IPS-20b (cell line): ENCODE data around the gene MEGF6.

Experiments used
- H3K27ac ChIP-seq: one replicate; pipeline ENCODE4 v1.5.1; 2013; ENCODE audit warnings: low read length
- H3K27me3 ChIP-seq: 2 replicates; pipeline ENCODE4 v1.6.1; 2013; ENCODE audit warnings: mild to moderate bottlenecking, low read length, inconsistent platforms; ENCODE audit not compliant: insufficient read depth
- H3K36me3 ChIP-seq: 2 replicates; pipeline ENCODE4 v1.6.1; 2013; ENCODE audit warnings: low read depth, mild to moderate bottlenecking, inconsistent platforms, low read length, moderate library complexity; ENCODE audit not compliant: insufficient read depth
- H3K4me1 ChIP-seq: 2 replicates; pipeline ENCODE4 v1.6.1; 2013; ENCODE audit warnings: mild to moderate bottlenecking, control low read depth, inconsistent platforms, low read length, moderate library complexity; ENCODE audit not compliant: insufficient read depth
- H3K4me3 ChIP-seq: 2 replicates; pipeline ENCODE4 v1.5.1; 2013; ENCODE audit warnings: mild to moderate bottlenecking, low read length, inconsistent platforms
- H3K9ac ChIP-seq: 2 replicates; pipeline ENCODE4 v1.6.1; 2013; ENCODE audit warnings: low read depth, mild to moderate bottlenecking, inconsistent platforms, low read length, moderate library complexity
- H3K9me3 ChIP-seq: 2 replicates; pipeline ENCODE4 v1.6.1; 2013; ENCODE audit warnings: mild to moderate bottlenecking, low read depth, low read length, inconsistent platforms; ENCODE audit not compliant: insufficient read depth

MEGF6 gene

DNA sequence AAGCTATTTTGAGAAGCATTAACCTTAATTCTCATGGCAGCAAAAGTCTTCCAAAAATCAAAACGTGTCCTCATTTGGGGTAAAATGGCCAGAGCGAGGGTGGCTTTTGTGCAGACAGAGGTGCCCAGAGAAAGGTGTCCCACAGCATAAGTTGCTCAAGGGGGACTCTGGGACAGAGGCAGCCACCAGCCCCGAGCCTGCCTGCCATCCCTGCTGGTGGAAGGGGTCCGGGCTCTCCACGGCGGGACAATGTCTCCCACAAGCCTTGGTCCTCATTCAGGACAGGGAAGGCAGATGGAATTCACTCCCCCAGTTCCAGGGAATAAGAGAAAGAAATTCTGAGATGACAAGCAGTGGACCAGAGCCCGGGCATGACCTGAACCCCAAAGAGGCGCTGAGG, 169.4 kb downstream of the MEGF6 start:
- Histone ChIP-seq H3K9me3 (no peaks in the 10 kb centered on the region), H3K36me3 (no peaks in the 10 kb centered on the region), H3K4me3 (no peak overlapping the region), H3K27ac (no peak overlapping the region), H3K9ac (no peak overlapping the region), H3K4me1 (no peaks in the 10 kb centered on the region), H3K27me3 (no peaks in the 10 kb centered on the region)

DNA sequence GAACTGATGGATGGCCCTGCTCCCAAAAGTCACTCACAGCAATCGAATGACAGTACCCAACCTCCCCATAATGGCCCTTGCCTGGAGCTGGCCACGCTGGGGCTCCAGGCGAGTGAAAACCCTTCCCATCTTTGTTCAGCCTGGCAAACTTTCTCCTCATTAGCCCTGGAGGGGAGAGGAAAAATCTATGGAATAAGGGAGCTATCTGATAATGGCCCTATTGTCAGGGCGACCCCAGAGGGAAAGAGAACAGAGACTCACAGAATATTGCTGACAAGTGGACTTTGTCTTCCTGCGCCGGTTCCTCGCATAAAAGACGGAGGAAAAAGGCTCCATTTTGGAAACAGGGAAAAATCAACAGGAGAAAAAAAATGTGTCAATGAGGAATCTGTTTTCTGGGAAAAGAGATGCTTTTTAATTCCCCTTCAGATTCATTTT, 169.9 kb downstream of the MEGF6 start:
- no peaks in the 10 kb centered on the region for H3K27me3 ChIP-seq
- no peak overlapping the region for H3K27ac ChIP-seq
- H3K4me1 ChIP-seq = no peaks in the 10 kb centered on the region
- no peak overlapping the region for H3K4me3 ChIP-seq
- no peaks in the 10 kb centered on the region for H3K36me3 ChIP-seq
- H3K9me3 ChIP-seq = no peaks in the 10 kb centered on the region
- H3K9ac ChIP-seq = no peak overlapping the region

DNA sequence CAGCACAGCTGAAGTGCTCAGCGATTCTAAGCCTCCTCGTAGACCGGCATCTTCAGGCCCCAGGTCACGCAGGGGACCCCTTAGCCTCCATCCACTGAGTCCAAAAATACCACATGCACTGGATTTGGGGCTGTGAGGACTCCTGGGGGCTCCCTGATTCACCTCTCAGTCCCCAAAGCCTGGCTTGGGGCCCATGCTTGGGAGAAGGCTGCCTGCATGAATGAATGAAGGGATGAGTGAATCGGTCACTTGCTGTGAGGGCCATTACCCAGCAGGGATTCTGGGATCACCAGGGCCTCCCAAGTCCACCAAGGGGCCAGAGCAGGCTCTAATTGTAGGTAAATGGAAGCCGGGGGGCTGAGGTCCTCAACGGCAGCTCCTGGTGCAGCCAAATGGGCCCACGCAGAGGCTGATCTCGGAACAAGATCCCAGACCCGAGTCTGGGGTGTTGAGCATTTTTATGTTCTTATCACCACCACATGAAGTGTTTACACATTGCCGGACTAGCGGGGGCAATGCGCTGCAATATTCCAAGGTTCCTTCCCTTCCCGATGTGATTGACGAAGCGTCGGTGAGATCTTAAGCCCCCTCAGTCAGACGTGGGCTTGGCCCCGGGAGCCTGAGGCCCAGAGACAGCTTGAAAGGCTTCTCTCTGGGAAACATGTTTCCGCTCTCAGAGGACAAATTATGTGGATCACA, 170.4 kb downstream of the MEGF6 start:
- Histone ChIP-seq H3K4me3 (no peak overlapping the region), H3K9me3 (no peaks in the 10 kb centered on the region), H3K9ac (no peak overlapping the region), H3K27me3 (no peaks in the 10 kb centered on the region), H3K27ac (no peak overlapping the region), H3K4me1 (no peaks in the 10 kb centered on the region), H3K36me3 (no peaks in the 10 kb centered on the region)

DNA sequence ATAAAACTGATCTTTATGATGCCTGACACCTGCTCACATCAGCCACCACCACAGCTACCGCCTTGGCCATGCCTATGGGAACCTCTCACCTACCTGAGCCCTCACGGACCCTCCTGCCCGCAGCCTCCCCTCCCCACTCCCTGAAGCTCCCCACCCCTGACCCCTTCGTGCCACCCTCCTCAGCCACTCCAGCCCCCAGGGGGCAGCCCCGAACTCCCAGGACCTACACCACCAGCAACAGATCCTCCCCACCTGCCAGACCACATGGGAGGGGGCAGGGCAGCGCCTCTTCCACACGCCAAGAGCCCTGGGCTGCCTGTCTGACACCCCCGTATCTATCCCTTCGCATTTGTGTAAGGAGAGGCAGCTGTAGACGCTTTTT, 171.0 kb downstream of the MEGF6 start:
- Histone ChIP-seq H3K27ac (no peak overlapping the region), H3K9me3 (no peaks in the 10 kb centered on the region), H3K9ac (no peak overlapping the region), H3K27me3 (no peaks in the 10 kb centered on the region), H3K4me3 (no peak overlapping the region), H3K4me1 (no peaks in the 10 kb centered on the region), H3K36me3 (no peaks in the 10 kb centered on the region)
